Trophoblast cell (in vitro differentiated cells and primary cell): ENCODE measurements around the gene TMC6.

Source experiments
- DNase-seq, 2 donors: peaks; one replicate each; pipeline ENCODE4 v3.0.0-alpha.2; 2016
- H2AFZ ChIP-seq: 2 replicates; pipeline ENCODE4 v1.6.1; 2013; ENCODE audit warnings: low read length, moderate library complexity, mild to moderate bottlenecking; ENCODE audit not compliant: insufficient read depth, poor library complexity
- H2AK5ac ChIP-seq: 2 replicates; pipeline ENCODE4 v1.6.1; 2013; ENCODE audit warnings: mild to moderate bottlenecking, low read length
- H2BK120ac ChIP-seq: 2 replicates; pipeline ENCODE4 v1.6.1; 2013; ENCODE audit warnings: low read length, mild to moderate bottlenecking, moderate library complexity; ENCODE audit not compliant: insufficient read depth, poor library complexity
- H2BK12ac ChIP-seq: 2 replicates; pipeline ENCODE4 v1.6.1; 2013; ENCODE audit warnings: mild to moderate bottlenecking, low read length, moderate library complexity
- H2BK5ac ChIP-seq: 2 replicates; pipeline ENCODE4 v1.6.1; 2013; ENCODE audit warnings: low read length, low read depth, moderate library complexity, mild to moderate bottlenecking; ENCODE audit not compliant: poor library complexity
- H3K14ac ChIP-seq: 2 replicates; pipeline ENCODE4 v1.6.1; 2013; ENCODE audit warnings: mild to moderate bottlenecking, low read length
- H3K18ac ChIP-seq: 2 replicates; pipeline ENCODE4 v1.6.1; 2013; ENCODE audit warnings: mild to moderate bottlenecking, low read length
- H3K23ac ChIP-seq: 2 replicates; pipeline ENCODE4 v1.6.1; 2013; ENCODE audit warnings: low read length
- H3K27ac ChIP-seq: 2 replicates; pipeline ENCODE4 v1.5.1; 2013; ENCODE audit warnings: low read depth, mild to moderate bottlenecking, inconsistent platforms, low read length, moderate library complexity
- H3K27me3 ChIP-seq: 2 replicates; pipeline ENCODE4 v1.6.1; 2013; ENCODE audit warnings: inconsistent platforms, mild to moderate bottlenecking, low read length, moderate library complexity; ENCODE audit not compliant: insufficient read depth
- H3K36me3 ChIP-seq, 2 experiments: 1 replicate in 1 of 2; 2 replicates in 1 of 2; pipeline ENCODE4 v1.6.1; 2013; ENCODE audit warnings: low read length in 2 of 2, mild to moderate bottlenecking in 2 of 2, moderate library complexity in 1 of 2; ENCODE audit not compliant: insufficient read depth in 2 of 2, control insufficient read depth in 1 of 2
- H3K4ac ChIP-seq: 2 replicates; pipeline ENCODE4 v1.6.1; 2013; ENCODE audit warnings: low read depth, mild to moderate bottlenecking, low read length, moderate library complexity
- H3K4me1 ChIP-seq, 2 experiments: 1 replicate in 1 of 2; 2 replicates in 1 of 2; pipeline ENCODE4 v1.6.1; 2013; ENCODE audit warnings: low read length in 2 of 2, mild to moderate bottlenecking in 2 of 2, moderate library complexity in 1 of 2; ENCODE audit not compliant: insufficient read depth in 2 of 2, control insufficient read depth in 1 of 2
- H3K4me2 ChIP-seq: 2 replicates; pipeline ENCODE4 v1.6.1; 2013; ENCODE audit warnings: inconsistent platforms, mild to moderate bottlenecking, low read length, moderate library complexity
- H3K4me3 ChIP-seq: 2 replicates; pipeline ENCODE4 v1.5.1; 2013; ENCODE audit warnings: mild to moderate bottlenecking, low read depth, low read length, inconsistent platforms
- H3K79me1 ChIP-seq: one replicate; pipeline ENCODE4 v1.6.1; 2013; ENCODE audit warnings: low read length
- H3K79me2 ChIP-seq: 2 replicates; pipeline ENCODE4 v1.6.1; 2013; ENCODE audit warnings: low read length, mild to moderate bottlenecking; ENCODE audit not compliant: control insufficient read depth, insufficient read depth, poor library complexity
- H3K9ac ChIP-seq: 2 replicates; pipeline ENCODE4 v1.6.1; 2013; ENCODE audit warnings: mild to moderate bottlenecking, low read length
- H3K9me3 ChIP-seq: 2 replicates; pipeline ENCODE4 v1.6.1; 2013; ENCODE audit warnings: low read depth, mild to moderate bottlenecking, control low read depth, inconsistent platforms, low read length; ENCODE audit not compliant: insufficient read depth
- H4K12ac ChIP-seq: 2 replicates; pipeline ENCODE4 v1.6.1; 2013; ENCODE audit warnings: low read depth, mild to moderate bottlenecking, low read length, moderate library complexity
- H4K8ac ChIP-seq: 2 replicates; pipeline ENCODE4 v1.6.1; 2013; ENCODE audit warnings: low read depth, mild to moderate bottlenecking, low read length, moderate library complexity
- H4K91ac ChIP-seq: one replicate; pipeline ENCODE4 v1.6.1; 2013; ENCODE audit warnings: low read depth, mild to moderate bottlenecking, low read length, moderate library complexity
- WGBS: extraction: QIAGEN DNeasy Blood & Tissue Kit; methylation state at CpG from one replicate; pipeline ENCODE4 v1.1.7; 2013; ENCODE audit warnings: missing lambda C conversion rate; ENCODE audit not compliant: insufficient read length, insufficient coverage; ENCODE audit errors: extremely low coverage; 5-methylcytosine and 5-hydroxymethylcytosine counted together

The TMC6 gene

DNA sequence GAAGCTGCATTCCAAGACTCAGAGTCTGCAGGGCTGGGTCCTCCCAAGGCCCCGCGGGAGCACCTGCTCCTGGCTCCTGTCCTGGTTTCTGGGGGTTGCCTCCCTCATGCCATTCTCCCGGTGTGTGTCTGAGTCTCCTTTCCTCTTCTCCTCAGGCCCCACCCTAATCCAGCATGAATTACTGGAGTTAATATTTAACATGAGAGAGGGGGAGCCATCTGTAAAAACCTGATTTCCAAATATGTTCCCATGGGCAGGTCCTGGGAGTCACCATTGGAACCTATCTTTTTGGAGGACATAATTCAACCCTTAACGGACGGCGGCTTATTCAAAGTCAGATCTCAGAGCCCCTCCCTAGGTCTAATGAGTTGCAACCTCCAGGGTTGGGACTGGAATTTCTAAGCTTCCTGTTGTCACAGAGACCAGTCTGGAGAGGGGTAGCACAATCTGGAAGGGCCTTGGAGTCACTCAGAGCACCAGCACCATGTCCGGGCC is 23.0 kb upstream of the TMC6 start:
- no peak overlapping the region for H2BK12ac ChIP-seq
- no CpG with 5 or more reads among the region's 7 CpGs for WGBS
- no peak overlapping the region for H3K27ac ChIP-seq
- no peak overlapping the region for H2BK120ac ChIP-seq
- no peak overlapping the region for H3K4ac ChIP-seq
- no peak for DNase-seq
- H2BK5ac ChIP-seq, result no peak overlapping the region
- H3K79me2 ChIP-seq, result no peaks in the 10 kb centered on the region
- H3K14ac ChIP-seq, result no peak overlapping the region
- H3K4me2 ChIP-seq, result no peak overlapping the region
- H3K23ac ChIP-seq, result no peak overlapping the region
- H3K9ac ChIP-seq, result no peak overlapping the region
- H3K4me1 ChIP-seq, result peaks cover 2 to 5% of the 10 kb centered on the region in 2 experiments
- H4K91ac ChIP-seq, result no peak overlapping the region
- H4K8ac ChIP-seq, result no peak overlapping the region
- no peak overlapping the region for H2AFZ ChIP-seq
- H3K9me3 ChIP-seq, result no peaks in the 10 kb centered on the region
- H3K79me1 ChIP-seq, result no peaks in the 10 kb centered on the region
- H3K27me3 ChIP-seq, result no peaks in the 10 kb centered on the region
- no peak overlapping the region for H3K4me3 ChIP-seq
- H3K18ac ChIP-seq, result no peak overlapping the region
- H3K36me3 ChIP-seq, result no peaks in the 10 kb centered on the region
- H4K12ac ChIP-seq, result no peak overlapping the region
- no peak overlapping the region for H2AK5ac ChIP-seq

GRCh38 chr17:78148286-78149016 is 19.9 kb upstream of the TMC6 start:
- no peak overlapping the region for H2BK5ac ChIP-seq
- no peak overlapping the region for H4K12ac ChIP-seq
- H3K79me2 ChIP-seq, result no peaks in the 10 kb centered on the region
- H3K4me3 ChIP-seq, result no peak overlapping the region
- no peaks in the 10 kb centered on the region for H3K9me3 ChIP-seq
- H3K4ac ChIP-seq, result no peak overlapping the region
- H3K27me3 ChIP-seq, result no peaks in the 10 kb centered on the region
- no peak overlapping the region for H2AFZ ChIP-seq
- no peak overlapping the region for H3K23ac ChIP-seq
- H3K4me1 ChIP-seq, result peaks cover 2 to 5% of the 10 kb centered on the region in 2 experiments
- H3K36me3 ChIP-seq, result no peaks in the 10 kb centered on the region
- no peak overlapping the region for H4K91ac ChIP-seq
- no peak overlapping the region for H3K9ac ChIP-seq
- WGBS, result no CpG with 5 or more reads among the region's 14 CpGs
- H3K4me2 ChIP-seq, result no peak overlapping the region
- no peak overlapping the region for H2BK12ac ChIP-seq
- H3K79me1 ChIP-seq, result no peaks in the 10 kb centered on the region
- H2BK120ac ChIP-seq, result no peak overlapping the region
- H3K27ac ChIP-seq, result no peak overlapping the region
- H4K8ac ChIP-seq, result no peak overlapping the region
- H2AK5ac ChIP-seq, result no peak overlapping the region
- no peak overlapping the region for H3K18ac ChIP-seq
- no peak for DNase-seq
- no peak overlapping the region for H3K14ac ChIP-seq

- no peaks in the 10 kb centered on the region for H3K79me2 ChIP-seq
- H3K9me3 ChIP-seq, result no peaks in the 10 kb centered on the region
- H2AK5ac ChIP-seq, result no peak overlapping the region
- no peak overlapping the region for H3K4me2 ChIP-seq
- no peak overlapping the region for H2BK5ac ChIP-seq
- no peak overlapping the region for H3K4ac ChIP-seq
- H3K4me1 ChIP-seq, result peaks cover 2 to 5% of the 10 kb centered on the region in 2 experiments
- no peak overlapping the region for H2AFZ ChIP-seq
- H4K8ac ChIP-seq, result no peak overlapping the region
- H3K4me3 ChIP-seq, result no peak overlapping the region
- no peak overlapping the region for H3K9ac ChIP-seq
- no peak overlapping the region for H3K18ac ChIP-seq
- no peak overlapping the region for H3K27ac ChIP-seq
- no peak overlapping the region for H3K23ac ChIP-seq
- no peak overlapping the region for H2BK12ac ChIP-seq
- no peak for DNase-seq
- WGBS, result no CpG with 5 or more reads among the region's 8 CpGs
- H3K14ac ChIP-seq, result no peak overlapping the region
- H4K91ac ChIP-seq, result no peak overlapping the region
- H2BK120ac ChIP-seq, result no peak overlapping the region
- H4K12ac ChIP-seq, result no peak overlapping the region
- H3K27me3 ChIP-seq, result no peaks in the 10 kb centered on the region
- no peaks in the 10 kb centered on the region for H3K36me3 ChIP-seq
- no peaks in the 10 kb centered on the region for H3K79me1 ChIP-seq
Measured at GRCh38 chr17:78147315-78147998, 18.9 kb upstream of the TMC6 start.

DNA sequence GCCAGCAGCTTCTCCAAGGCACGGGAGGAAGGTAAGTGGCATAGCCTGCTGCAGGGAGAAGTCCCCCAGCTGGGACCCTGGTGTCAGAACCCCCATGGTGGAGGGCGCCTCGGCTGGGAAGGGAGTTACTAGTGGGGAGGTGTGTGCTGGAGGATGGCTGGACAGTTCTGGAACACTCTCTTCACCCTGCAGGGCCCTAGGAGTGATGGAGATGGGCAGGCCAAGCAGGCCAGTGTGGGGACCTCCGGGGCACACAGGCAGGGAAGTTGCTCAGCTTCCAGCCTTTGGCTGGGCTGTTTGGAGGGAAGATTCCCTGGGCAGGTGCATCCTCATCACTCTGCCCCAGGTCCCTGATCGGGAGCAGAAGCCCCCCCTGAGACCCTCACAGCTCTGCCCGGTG is 18.3 kb upstream of the TMC6 start:
- Histone ChIP-seq H3K79me2 (no peaks in the 10 kb centered on the region), H2BK12ac (no peak overlapping the region), H3K4me2 (no peak overlapping the region), H3K27me3 (no peaks in the 10 kb centered on the region), H2AK5ac (no peak overlapping the region), H4K91ac (no peak overlapping the region), H3K23ac (no peak overlapping the region), H4K12ac (no peak overlapping the region), H3K4me3 (no peak overlapping the region), H3K4me1 (peaks cover 2 to 4% of the 10 kb centered on the region in 2 experiments), H3K36me3 (no peaks in the 10 kb centered on the region), H3K9me3 (no peaks in the 10 kb centered on the region), H2BK120ac (no peak overlapping the region), H3K27ac (no peak overlapping the region), H3K14ac (no peak overlapping the region), H2BK5ac (no peak overlapping the region), H3K79me1 (no peaks in the 10 kb centered on the region), H3K18ac (no peak overlapping the region), H3K4ac (no peak overlapping the region), H3K9ac (no peak overlapping the region), H4K8ac (no peak overlapping the region), H2AFZ (no peak overlapping the region)
- no peak for DNase-seq
- no CpG with 5 or more reads among the region's 6 CpGs for WGBS
